Brain microvascular endothelial cell (primary cell): ENCODE data around the gene C6.
"Not testable (repeated sequence)": the region's sequence is repeated elsewhere in the genome, so short reads cannot be mapped to it uniquely, and the experiment has no call there.

Source experiments
- DNase-seq: peaks from one replicate; pipeline ENCODE4 v3.0.0-alpha.2; 2020
- H3K27ac ChIP-seq: fragments of 250-450 bp; sonication (Bioruptor Pico); 2 replicates; pipeline ENCODE4 v1.5.1; 2020; ENCODE audit warnings: mild to moderate bottlenecking, moderate library complexity
- H3K27me3 ChIP-seq: fragments of 250-450 bp; sonication (Bioruptor Pico); replicated peaks from 2 replicates; pipeline ENCODE4 v1.5.1; 2020; ENCODE audit warnings: mild to moderate bottlenecking
- H3K36me3 ChIP-seq: fragments of 250-450 bp; sonication (Bioruptor Pico); replicated peaks from 2 replicates; pipeline ENCODE4 v1.5.1; 2020; ENCODE audit warnings: mild to moderate bottlenecking
- H3K4me3 ChIP-seq: 2 replicates; pipeline ENCODE4 v1.5.1; 2011; ENCODE audit warnings: low read depth, mild to moderate bottlenecking, control low read depth, low read length, moderate library complexity
- in situ Hi-C: cut with HindIII; loops from 2 replicates; pipeline ENCODE4 v1.10.0; 2017; ENCODE audit warnings: low sequenced_read_pairs, low pct_ligation_motif_present
- TF ChIP-seq, protein P1 (sequence below): IDR thresholded peaks from 2 replicates; pipeline ENCODE4 v1.5.1; 2011; ENCODE audit warnings: low read depth, mild to moderate bottlenecking, moderate library complexity, low read length, control low read depth, inconsistent platforms; ENCODE audit errors: missing control alignments

Gene C6

DNA sequence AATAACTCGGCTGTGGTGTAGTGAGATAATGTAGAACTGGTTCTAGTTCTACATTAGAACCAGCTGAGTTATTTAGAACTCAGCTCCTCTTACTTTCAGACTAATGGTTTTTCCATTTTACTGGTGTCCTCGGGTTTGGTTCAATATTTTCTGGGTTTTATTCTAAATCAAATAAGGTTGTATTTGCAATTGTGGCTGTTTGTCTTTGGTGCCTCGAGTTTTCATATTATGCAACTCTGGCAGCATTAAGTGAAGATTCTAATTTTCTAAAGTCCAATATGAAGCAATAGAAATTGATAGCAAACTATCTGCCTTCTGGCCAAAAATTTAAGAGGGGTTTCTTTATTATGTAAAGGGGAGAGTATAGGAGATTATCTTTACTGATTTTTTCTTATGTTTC, 19.0 kb downstream of the C6 start:
- H3K4me3 ChIP-seq = no peak overlapping the region
- no peak overlapping the region for H3K27ac ChIP-seq
- no peaks in the 10 kb centered on the region for H3K36me3 ChIP-seq
- in situ Hi-C loops = no loop called here
- TF ChIP-seq, protein P1, sequence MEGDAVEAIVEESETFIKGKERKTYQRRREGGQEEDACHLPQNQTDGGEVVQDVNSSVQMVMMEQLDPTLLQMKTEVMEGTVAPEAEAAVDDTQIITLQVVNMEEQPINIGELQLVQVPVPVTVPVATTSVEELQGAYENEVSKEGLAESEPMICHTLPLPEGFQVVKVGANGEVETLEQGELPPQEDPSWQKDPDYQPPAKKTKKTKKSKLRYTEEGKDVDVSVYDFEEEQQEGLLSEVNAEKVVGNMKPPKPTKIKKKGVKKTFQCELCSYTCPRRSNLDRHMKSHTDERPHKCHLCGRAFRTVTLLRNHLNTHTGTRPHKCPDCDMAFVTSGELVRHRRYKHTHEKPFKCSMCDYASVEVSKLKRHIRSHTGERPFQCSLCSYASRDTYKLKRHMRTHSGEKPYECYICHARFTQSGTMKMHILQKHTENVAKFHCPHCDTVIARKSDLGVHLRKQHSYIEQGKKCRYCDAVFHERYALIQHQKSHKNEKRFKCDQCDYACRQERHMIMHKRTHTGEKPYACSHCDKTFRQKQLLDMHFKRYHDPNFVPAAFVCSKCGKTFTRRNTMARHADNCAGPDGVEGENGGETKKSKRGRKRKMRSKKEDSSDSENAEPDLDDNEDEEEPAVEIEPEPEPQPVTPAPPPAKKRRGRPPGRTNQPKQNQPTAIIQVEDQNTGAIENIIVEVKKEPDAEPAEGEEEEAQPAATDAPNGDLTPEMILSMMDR = no peak
- H3K27me3 ChIP-seq = no peaks in the 10 kb centered on the region
- no peak for DNase-seq

DNA sequence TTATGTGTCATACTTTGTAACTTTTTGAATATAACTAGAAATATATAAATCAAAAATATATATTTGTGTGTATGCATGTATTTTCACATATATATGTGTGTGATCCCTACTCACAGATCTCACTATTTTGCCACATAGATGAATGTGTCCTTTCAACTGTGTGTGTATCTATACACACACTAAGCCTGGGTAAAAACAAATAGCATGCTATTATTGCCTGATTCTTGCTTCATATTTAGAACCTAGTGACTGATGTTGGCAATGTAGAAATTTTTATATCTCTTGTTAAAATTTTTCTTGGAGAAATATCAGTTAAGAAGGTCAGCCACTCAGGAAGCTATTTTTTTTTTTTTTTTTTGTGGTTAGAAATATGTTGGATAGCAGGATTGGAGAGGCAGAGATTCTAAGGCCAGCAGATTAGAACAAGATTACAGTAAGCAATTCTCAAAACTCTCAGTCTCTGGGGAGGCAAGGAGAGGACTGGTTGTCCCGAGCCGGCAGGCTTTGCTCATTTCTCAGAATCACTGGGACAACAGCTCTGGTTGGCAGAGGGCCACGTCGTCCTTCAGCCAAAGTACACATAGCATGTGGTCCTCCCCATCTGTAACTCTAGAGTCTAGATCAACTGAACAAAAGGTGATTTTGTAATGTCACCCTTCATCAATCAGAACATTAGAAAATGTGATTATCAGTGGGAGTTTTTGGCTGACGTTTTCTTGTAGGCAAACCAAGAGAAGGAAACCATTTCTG, 19.7 kb downstream of the C6 start:
- Histone ChIP-seq H3K36me3 (no peaks in the 10 kb centered on the region), H3K4me3 (no peak overlapping the region), H3K27me3 (no peaks in the 10 kb centered on the region), H3K27ac (no peak overlapping the region)
- TF ChIP-seq, protein P1 = no peak
- in situ Hi-C loops = no loop called here
- DNase-seq = peak; percentile 77

DNA sequence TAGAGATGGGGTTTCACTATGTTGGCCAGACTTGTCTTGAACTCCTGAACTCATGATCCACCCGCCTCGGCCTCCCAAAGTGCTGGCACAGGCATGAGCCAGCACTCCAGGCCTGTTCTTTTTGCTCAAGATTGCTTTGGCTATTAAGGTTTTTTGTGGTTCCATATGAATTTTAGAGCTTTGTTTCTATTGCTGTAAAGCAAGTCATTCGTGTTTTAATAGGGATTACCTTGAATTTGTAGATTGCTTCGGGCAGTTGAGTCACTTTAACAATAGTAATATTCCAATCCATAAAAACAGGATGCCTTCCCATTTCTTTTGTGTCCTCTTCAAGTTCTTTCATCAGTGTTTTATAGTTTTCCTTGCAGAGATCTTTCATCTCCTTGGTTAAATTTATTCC, 22.1 kb downstream of the C6 start:
- in situ Hi-C loops = no loop called here
- Histone ChIP-seq H3K4me3 (no peak overlapping the region), H3K27me3 (no peaks in the 10 kb centered on the region), H3K27ac (no peak overlapping the region), H3K36me3 (no peaks in the 10 kb centered on the region)
- TF ChIP-seq, protein P1 = no peak
- DNase-seq = no peak

- H3K27ac ChIP-seq = no peak overlapping the region
- no peaks in the 10 kb centered on the region for H3K36me3 ChIP-seq
Observed at GRCh38 chr5:41186143-41186542, 27.2 kb downstream of the C6 start.

GRCh38 chr5:41183331-41183730, 30.0 kb downstream of the C6 start:
- H3K27me3 ChIP-seq, DNase-seq, H3K36me3 ChIP-seq, in situ Hi-C loops, H3K4me3 ChIP-seq, H3K27ac ChIP-seq: not testable (repeated sequence)

More at GRCh38 chr5:41186143-41186542, 27.2 kb downstream of the C6 start:
- no peaks in the 10 kb centered on the region for H3K27me3 ChIP-seq
- DNase-seq = no peak
- in situ Hi-C loops = no loop called here
- TF ChIP-seq, protein P1 = no peak
- H3K4me3 ChIP-seq = no peak overlapping the region

DNA sequence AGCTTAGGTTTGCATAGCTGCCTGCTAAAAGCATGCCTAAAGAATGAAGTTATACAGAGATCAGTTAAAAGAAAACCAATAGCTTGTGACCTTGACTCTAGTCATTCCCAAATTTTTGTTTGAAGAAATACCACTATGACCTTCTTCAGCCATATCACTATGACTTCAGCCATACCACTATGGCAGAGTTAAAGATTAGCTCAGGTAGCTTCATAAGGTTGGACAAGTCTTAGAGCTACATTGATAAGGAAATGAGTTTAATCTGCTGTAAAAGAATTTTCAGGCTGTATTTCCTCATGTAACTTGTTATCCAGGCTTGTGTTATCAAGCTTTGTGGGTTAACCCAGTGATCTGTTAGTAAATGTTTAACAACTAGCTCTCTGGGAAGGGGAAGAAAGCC, 30.7 kb downstream of the C6 start:
- H3K36me3 ChIP-seq = no peaks in the 10 kb centered on the region
- no peaks in the 10 kb centered on the region for H3K27me3 ChIP-seq
- no peak overlapping the region for H3K27ac ChIP-seq
- no peak overlapping the region for H3K4me3 ChIP-seq
- no peak for DNase-seq
- in situ Hi-C loops = no loop called here
- TF ChIP-seq, protein P1 = no peak
